PC-9 (cell line): ENCODE measurements around the gene PPM1E. TPM values are rescaled to one million over a fixed set of nuclear protein-coding genes. Genes with fewer than 3 reads are reported as not detected.

Experiments used
- BruUV-seq: library from RNA; stranded (reverse); fragments of 400-500 nt; replicated peaks from 2 replicates; lab custom pipeline; 2021; lab: Mats Ljungman, UMichigan
- CTCF ChIA-PET: fragments of 300-600 bp; sonication (Branson Sonifier 250); formaldehyde crosslinking; loops from one replicate; lab custom pipeline; 2022; ENCODE audit warnings: antibody characterized with exemption; lab: Charles Lee
- POLR2A ChIA-PET: fragments of 300-600 bp; sonication (Branson Sonifier 250); formaldehyde crosslinking; loops from one replicate; lab custom pipeline; 2022; ENCODE audit warnings: antibody characterized with exemption; ENCODE audit not compliant: unreplicated experiment; lab: Charles Lee
- DNase-seq, 2 experiments: peaks; one replicate each; pipeline versions ENCODE4 v3.0.0 to v3.0.0-alpha.2; 2015 to 2022; ENCODE audit warnings: mixed read lengths in 1 of 2
- H2AFZ ChIP-seq: fragments of 200-600 bp; sonication (generic); 2 replicates; pipeline ENCODE4 v1.8.1; 2017; ENCODE audit warnings: antibody characterized with exemption
- H3F3A ChIP-seq: fragments of 200-600 bp; sonication (generic); 2 replicates; pipeline ENCODE4 v1.8.1; 2017; ENCODE audit warnings: antibody characterized with exemption, mild to moderate bottlenecking, low read depth; ENCODE audit not compliant: insufficient read depth
- H3K27ac ChIP-seq: fragments of 200-600 bp; sonication (generic); 2 replicates; pipeline ENCODE4 v1.6.1; 2016; ENCODE audit warnings: mixed run types
- H3K27me3 ChIP-seq: fragments of 200-600 bp; sonication (generic); 2 replicates; pipeline ENCODE4 v1.6.1; 2016; ENCODE audit warnings: low read depth, mixed run types; ENCODE audit not compliant: insufficient read depth
- H3K36me3 ChIP-seq: fragments of 200-600 bp; sonication (generic); 2 replicates; pipeline ENCODE4 v1.6.1; 2016; ENCODE audit warnings: low read depth, mixed run types
- H3K4me1 ChIP-seq: fragments of 200-600 bp; sonication (generic); replicated peaks from 2 replicates; pipeline ENCODE4 v1.6.1; 2016; ENCODE audit warnings: mixed run types; ENCODE audit not compliant: insufficient read depth
- H3K4me2 ChIP-seq: fragments of 200-600 bp; sonication (generic); 2 replicates; pipeline ENCODE4 v1.6.1; 2017; ENCODE audit warnings: mixed run types
- H3K4me3 ChIP-seq: fragments of 200-600 bp; sonication (generic); 2 replicates; pipeline ENCODE4 v1.6.1; 2016; ENCODE audit warnings: mixed run types
- H3K79me2 ChIP-seq: fragments of 200-600 bp; sonication (generic); 2 replicates; pipeline ENCODE4 v1.6.1; 2017; ENCODE audit warnings: low read depth, mixed run types
- H3K9me2 ChIP-seq: fragments of 200-600 bp; sonication (generic); 2 replicates; pipeline ENCODE4 v1.8.1; 2017; ENCODE audit warnings: mild to moderate bottlenecking; ENCODE audit not compliant: insufficient read depth
- H3K9me3 ChIP-seq: fragments of 200-600 bp; sonication (generic); 2 replicates; pipeline ENCODE4 v1.8.1; 2016; ENCODE audit warnings: low read depth; ENCODE audit not compliant: insufficient read depth
- H4K20me1 ChIP-seq: fragments of 200-600 bp; sonication (generic); 2 replicates; pipeline ENCODE4 v1.8.1; 2017; ENCODE audit not compliant: insufficient read depth
- CTCF ChIP-seq: fragments of 200-600 bp; sonication (generic); conservative IDR thresholded peaks from 2 replicates; pipeline ENCODE4 v1.6.1; 2017; ENCODE audit warnings: mixed run types, antibody characterized with exemption, mild to moderate bottlenecking, moderate library complexity
- EZH2 ChIP-seq: fragments of 200-600 bp; sonication (generic); IDR thresholded peaks from 2 replicates; pipeline ENCODE4 v1.8.0; 2017; ENCODE audit warnings: antibody characterized with exemption, low read depth
- intact Hi-C: fragments of 100-400 bp; cut with micrococcal nuclease; formaldehyde crosslinking; loops from one replicate; pipeline ENCODE4 v1.10.0; 2022; ENCODE audit not compliant: unreplicated experiment
- total RNA-seq: library from RNA; stranded (reverse); gene quantifications from 2 replicates; pipeline ENCODE4 v1.2.3, GENCODE V29; 2021

Gene PPM1E
- total RNA-seq, 1 experiment from 2014 or later, result 0.04 TPM

GRCh38 chr17:58985971-58986370, 230.3 kb downstream of the PPM1E start:
- Histone ChIP-seq H3K9me3 (no peaks in the 10 kb centered on the region), H3K4me2 (no peak overlapping the region), H3K9me2 (no peaks in the 10 kb centered on the region), H4K20me1 (no peaks in the 10 kb centered on the region), H3K36me3 (no peaks in the 10 kb centered on the region), H3K27ac (no peak overlapping the region), H2AFZ (no peak overlapping the region), H3F3A (no peaks in the 10 kb centered on the region; the same call in 1 of the 2 replicates), H3K4me3 (no peak overlapping the region), H3K27me3 (no peaks in the 10 kb centered on the region), H3K79me2 (no peaks in the 10 kb centered on the region), H3K4me1 (no peaks in the 10 kb centered on the region)
- BruUV-seq, result no TSS peak
- DNase-seq, result no peak
- intact Hi-C loops, result no loop called here
- TF ChIP-seq CTCF, result no peak
- POLR2A ChIA-PET, result no interaction called here
- CTCF ChIA-PET, result no interaction called here

GRCh38 chr17:58989629-58990028, 234.0 kb downstream of the PPM1E start:
- CTCF ChIA-PET, result no interaction called here
- DNase-seq, result no peak
- no peaks in the 10 kb centered on the region for H3K27me3 ChIP-seq
- no peak overlapping the region for H3K27ac ChIP-seq
- intact Hi-C loops, result no loop called here
- BruUV-seq, result no TSS peak
- peaks cover 3% of the 10 kb centered on the region; the same call in 1 of the 2 replicates for H3F3A ChIP-seq
- TF ChIP-seq CTCF, result no peak
- no peak for TF ChIP-seq EZH2
- no peaks in the 10 kb centered on the region for H4K20me1 ChIP-seq
- no peak overlapping the region for H2AFZ ChIP-seq
- POLR2A ChIA-PET, result interaction anchor here (0.6 to 0.7 kb wide), 3 partner anchors 15 to 1953 kb away, joined by 3 to 23 read pairs (median 3); no protein-coding TSS in a partner anchor
- no peaks in the 10 kb centered on the region; the same call in 1 of the 2 replicates for H3K9me3 ChIP-seq
- no peaks in the 10 kb centered on the region for H3K9me2 ChIP-seq
- H3K4me1 ChIP-seq, result 0 out of 2 replicates have a peak, but pooled peaks cover 13% of the 10 kb centered on the region
- no peak overlapping the region for H3K4me2 ChIP-seq
- no peak overlapping the region for H3K4me3 ChIP-seq
- H3K36me3 ChIP-seq, result no peaks in the 10 kb centered on the region
- H3K79me2 ChIP-seq, result no peaks in the 10 kb centered on the region

GRCh38 chr17:58991718-58992331, 236.2 kb downstream of the PPM1E start:
- 0 out of 2 replicates have a peak, but pooled peaks cover 13% of the 10 kb centered on the region for H3K4me1 ChIP-seq
- BruUV-seq, result no TSS peak
- H3K79me2 ChIP-seq, result no peaks in the 10 kb centered on the region
- intact Hi-C loops, result no loop called here
- H3K4me3 ChIP-seq, result no peak overlapping the region
- H3K27ac ChIP-seq, result no peak overlapping the region
- H3K9me3 ChIP-seq, result no peaks in the 10 kb centered on the region; the same call in 1 of the 2 replicates
- ChIA-PET CTCF (no interaction called here), POLR2A (no interaction called here)
- no peaks in the 10 kb centered on the region for H3K36me3 ChIP-seq
- H3K27me3 ChIP-seq, result no peaks in the 10 kb centered on the region
- no peak overlapping the region for H3K4me2 ChIP-seq
- H3K9me2 ChIP-seq, result no peaks in the 10 kb centered on the region
- no peaks in the 10 kb centered on the region for H4K20me1 ChIP-seq
- no peak for TF ChIP-seq CTCF
- no peak for TF ChIP-seq EZH2
- H3F3A ChIP-seq, result 0 out of 2 replicates have a peak, but pooled peaks cover 3% of the 10 kb centered on the region
- no peak for DNase-seq
- H2AFZ ChIP-seq, result no peak overlapping the region
